LNCaP clone FGC (cell line): Measurements from ENCODE around the gene ZSCAN5A.
"Not testable (repeated sequence)": the region's sequence is repeated elsewhere in the genome, so short reads cannot be mapped to it uniquely, and the experiment has no call there.

ENCODE experiments used
- DNase-seq: peaks from one replicate; pipeline ENCODE4 v3.0.0-alpha.2; 2011; ENCODE audit warnings: low read depth
- H3K4me3 ChIP-seq: 2 replicates; pipeline ENCODE4 v1.5.1; 2011; ENCODE audit warnings: mild to moderate bottlenecking, low read depth, low read length, control low read depth
- CTCF ChIP-seq: IDR thresholded peaks from 2 replicates; pipeline ENCODE4 v1.5.1; 2012; ENCODE audit warnings: mild to moderate bottlenecking; ENCODE audit not compliant: control insufficient read depth, insufficient read depth; ENCODE audit errors: extremely low read depth

The ZSCAN5A gene

GRCh38 chr19:56223481-56223880, 91.2 kb downstream of the ZSCAN5A start:
- no peak overlapping the region for H3K4me3 ChIP-seq
- no peak for DNase-seq
- TF ChIP-seq CTCF: no peak

- no peak for DNase-seq
- no peak for TF ChIP-seq CTCF
- no peak overlapping the region for H3K4me3 ChIP-seq
Observed at GRCh38 chr19:56222901-56223300, 91.7 kb downstream of the ZSCAN5A start.

- TF ChIP-seq CTCF: no peak
- H3K4me3 ChIP-seq: no peak overlapping the region
- DNase-seq: no peak
Observed at GRCh38 chr19:56221851-56222250, 92.8 kb downstream of the ZSCAN5A start.

- not testable (repeated sequence) for H3K4me3 ChIP-seq, DNase-seq
Observed at GRCh38 chr19:56221442-56221841, 93.2 kb downstream of the ZSCAN5A start.

- no peak overlapping the region for H3K4me3 ChIP-seq
- no peak for TF ChIP-seq CTCF
Observed at GRCh38 chr19:56218961-56219360, 95.7 kb downstream of the ZSCAN5A start.

GRCh38 chr19:56217039-56217949, 97.3 kb downstream of the ZSCAN5A start:
- H3K4me3 ChIP-seq: no peak overlapping the region
- no peak for DNase-seq
- no peak for TF ChIP-seq CTCF

More at GRCh38 chr19:56218961-56219360, 95.7 kb downstream of the ZSCAN5A start:
- no peak for DNase-seq

- no peak overlapping the region for H3K4me3 ChIP-seq
- TF ChIP-seq CTCF: no peak
- no peak for DNase-seq
Observed at GRCh38 chr19:56211718-56212117, 102.9 kb downstream of the ZSCAN5A start.

GRCh38 chr19:56210036-56210435, 104.6 kb downstream of the ZSCAN5A start:
- not testable (repeated sequence) for DNase-seq, H3K4me3 ChIP-seq
